Calu3 (cell line): ENCODE measurements around the gene SLC4A8. TPM values are rescaled to one million over a fixed set of nuclear protein-coding genes. Genes with fewer than 3 reads are reported as not detected.

Experiments used
- BruUV-seq: library from RNA; stranded (reverse); fragments of 400-500 nt; replicated peaks from 2 replicates; lab custom pipeline; 2021; lab: Mats Ljungman, UMichigan
- CTCF ChIA-PET: fragments of 300-600 bp; sonication (Branson Sonifier 250); formaldehyde crosslinking; loops from one replicate; lab custom pipeline; 2022; ENCODE audit warnings: antibody characterized with exemption; lab: Charles Lee
- DNase-seq: peaks from one replicate; pipeline ENCODE4 v3.0.0; 2022
- H3K27ac Mint-ChIP-seq: one replicate; pipeline ENCODE4 v1.8.0; 2022; ENCODE audit warnings: mixed read lengths; ENCODE audit not compliant: unreplicated experiment
- H3K27me3 Mint-ChIP-seq: one replicate; pipeline ENCODE4 v1.8.0; 2022; ENCODE audit warnings: mixed read lengths; ENCODE audit not compliant: unreplicated experiment
- H3K36me3 Mint-ChIP-seq: one replicate; pipeline ENCODE4 v1.8.0; 2022; ENCODE audit warnings: mild to moderate bottlenecking, moderate library complexity, mixed read lengths; ENCODE audit not compliant: insufficient read depth, unreplicated experiment
- H3K4me1 Mint-ChIP-seq: one replicate; pipeline ENCODE4 v1.8.0; 2022; ENCODE audit warnings: mild to moderate bottlenecking, low read depth, mixed read lengths; ENCODE audit not compliant: unreplicated experiment
- H3K4me3 Mint-ChIP-seq: one replicate; pipeline ENCODE4 v1.8.0; 2022; ENCODE audit warnings: mild to moderate bottlenecking, low read depth, moderate library complexity, mixed read lengths; ENCODE audit not compliant: unreplicated experiment
- H3K9me3 Mint-ChIP-seq: one replicate; pipeline ENCODE4 v1.8.0; 2022; ENCODE audit warnings: low read depth, mixed read lengths; ENCODE audit not compliant: unreplicated experiment
- CTCF ChIP-seq: fragments of 200-600 bp; IDR thresholded peaks from one replicate; pipeline ENCODE4 v1.8.0; 2022; ENCODE audit warnings: antibody characterized with exemption; ENCODE audit not compliant: unreplicated experiment
- intact Hi-C: fragments of 100-400 bp; cut with micrococcal nuclease; formaldehyde crosslinking; loops from one replicate; pipeline ENCODE4 v1.10.0; 2022; ENCODE audit not compliant: unreplicated experiment
- total RNA-seq: library from RNA; stranded (reverse); gene quantifications from 2 replicates; pipeline ENCODE4 v1.2.3, GENCODE V29; 2022

SLC4A8 gene
- total RNA-seq, 1 experiment from 2014 or later, result 1.1 TPM

- H3K9me3 Mint-ChIP-seq, result no peaks in the 10 kb centered on the region
- intact Hi-C loops, result no loop called here
Observed at GRCh38 chr12:51471111-51471864, 46.7 kb downstream of the SLC4A8 start.

GRCh38 chr12:51472984-51473383, 48.4 kb downstream of the SLC4A8 start:
- Mint-ChIP-seq H3K4me3 (no peak overlapping the region), H3K4me1 (no peaks in the 10 kb centered on the region), H3K9me3 (no peaks in the 10 kb centered on the region), H3K27me3 (peaks cover 36% of the 10 kb centered on the region), H3K27ac (no peak overlapping the region), H3K36me3 (no peaks in the 10 kb centered on the region)
- intact Hi-C loops, result no loop called here
- BruUV-seq, result no TSS peak
- no peak for DNase-seq
- TF ChIP-seq CTCF, result no peak
- CTCF ChIA-PET, result no interaction called here

More at GRCh38 chr12:51471111-51471864, 46.7 kb downstream of the SLC4A8 start:
- Mint-ChIP-seq H3K4me1 (no peaks in the 10 kb centered on the region), H3K27me3 (peaks cover 40% of the 10 kb centered on the region), H3K4me3 (no peak overlapping the region), H3K27ac (no peak overlapping the region), H3K36me3 (no peaks in the 10 kb centered on the region)
- no peak for DNase-seq
- no peak for TF ChIP-seq CTCF
- CTCF ChIA-PET, result no interaction called here
- no TSS peak for BruUV-seq

- CTCF ChIA-PET, result no interaction called here
- no peak for DNase-seq
- Mint-ChIP-seq H3K27ac (no peak overlapping the region), H3K4me3 (no peak overlapping the region), H3K9me3 (no peaks in the 10 kb centered on the region), H3K27me3 (peaks cover 26% of the 10 kb centered on the region), H3K36me3 (no peaks in the 10 kb centered on the region), H3K4me1 (no peaks in the 10 kb centered on the region)
- intact Hi-C loops, result no loop called here
- TF ChIP-seq CTCF, result no peak
- BruUV-seq, result no TSS peak
Observed at GRCh38 chr12:51473947-51474346, 49.3 kb downstream of the SLC4A8 start.

- no peak overlapping the region for H3K27ac Mint-ChIP-seq
- TF ChIP-seq CTCF, result no peak
- H3K4me1 Mint-ChIP-seq, result no peaks in the 10 kb centered on the region
- peaks cover 15% of the 10 kb centered on the region for H3K27me3 Mint-ChIP-seq
- no TSS peak for BruUV-seq
- no peaks in the 10 kb centered on the region for H3K36me3 Mint-ChIP-seq
- DNase-seq, result no peak
- intact Hi-C loops, result no loop called here
- no peak overlapping the region for H3K4me3 Mint-ChIP-seq
- CTCF ChIA-PET, result no interaction called here
- H3K9me3 Mint-ChIP-seq, result no peaks in the 10 kb centered on the region
Observed at GRCh38 chr12:51475543-51475942, 50.9 kb downstream of the SLC4A8 start.
